Parathyroid adenoma (tissue), 2 donors: ENCODE results near the gene SPATA13.

ENCODE experiments used
- H2AFZ ChIP-seq: fragments of 300-600 bp; sonication (generic); one replicate; pipeline ENCODE4 v1.7.0; 2017; ENCODE audit warnings: antibody characterized with exemption, mild to moderate bottlenecking
- H3K27ac ChIP-seq: fragments of 300-600 bp; sonication (generic); one replicate; pipeline ENCODE4 v1.7.0; 2017
- H3K27me3 ChIP-seq: fragments of 300-600 bp; sonication (generic); one replicate; pipeline ENCODE4 v1.7.0; 2017; ENCODE audit warnings: low read length; ENCODE audit not compliant: control insufficient read depth, insufficient read depth
- H3K36me3 ChIP-seq: fragments of 300-600 bp; sonication (generic); one replicate; pipeline ENCODE4 v1.7.0; 2017; ENCODE audit warnings: low read length; ENCODE audit not compliant: control insufficient read depth, insufficient read depth
- H3K4me1 ChIP-seq: fragments of 300-600 bp; sonication (generic); one replicate; pipeline ENCODE4 v1.7.0; 2017; ENCODE audit warnings: control low read depth
- H3K4me2 ChIP-seq: fragments of 300-600 bp; sonication (generic); one replicate; pipeline ENCODE4 v1.7.0; 2017; ENCODE audit warnings: low read length
- H3K4me3 ChIP-seq: fragments of 300-600 bp; sonication (generic); one replicate; pipeline ENCODE4 v1.7.0; 2017; ENCODE audit warnings: low read depth, low read length
- H3K79me2 ChIP-seq: fragments of 300-600 bp; sonication (generic); one replicate; pipeline ENCODE4 v1.7.0; 2017; ENCODE audit warnings: control low read depth
- H3K9ac ChIP-seq: fragments of 300-600 bp; sonication (generic); one replicate; pipeline ENCODE4 v1.7.0; 2017; ENCODE audit warnings: mild to moderate bottlenecking
- H3K9me3 ChIP-seq: fragments of 300-600 bp; sonication (generic); one replicate; pipeline ENCODE4 v1.7.0; 2017; ENCODE audit warnings: low read length; ENCODE audit not compliant: control insufficient read depth
- CTCF ChIP-seq: fragments of 300-600 bp; sonication (generic); IDR thresholded peaks from one replicate; pipeline ENCODE4 v1.7.0; 2017; ENCODE audit warnings: antibody characterized with exemption, mild to moderate bottlenecking
- donor health status: primary hyperparathyroidism.

The SPATA13 gene

GRCh38 chr13:24184265-24184841 is 23.8 kb downstream of the SPATA13 start:
- TF ChIP-seq CTCF: no peak
- peak overlapping the region; percentile 64 for H3K27ac ChIP-seq
- H3K9me3 ChIP-seq: no peaks in the 10 kb centered on the region
- no peaks in the 10 kb centered on the region for H3K27me3 ChIP-seq
- H3K36me3 ChIP-seq: no peaks in the 10 kb centered on the region
- H2AFZ ChIP-seq: no peak overlapping the region
- no peak overlapping the region for H3K4me3 ChIP-seq
- H3K9ac ChIP-seq: no peak overlapping the region
- H3K79me2 ChIP-seq: no peaks in the 10 kb centered on the region
- peaks cover 12% of the 10 kb centered on the region for H3K4me1 ChIP-seq
- H3K4me2 ChIP-seq: peak overlapping the region; percentile 37

GRCh38 chr13:24184882-24185281 is 24.4 kb downstream of the SPATA13 start:
- Histone ChIP-seq H3K79me2 (no peaks in the 10 kb centered on the region), H3K9me3 (no peaks in the 10 kb centered on the region), H3K36me3 (no peaks in the 10 kb centered on the region), H3K27ac (no peak overlapping the region), H3K4me3 (no peak overlapping the region), H3K4me1 (peaks cover 12% of the 10 kb centered on the region), H3K27me3 (no peaks in the 10 kb centered on the region), H2AFZ (no peak overlapping the region), H3K9ac (no peak overlapping the region), H3K4me2 (no peak overlapping the region)
- no peak for TF ChIP-seq CTCF

GRCh38 chr13:24185591-24186232 is 25.2 kb downstream of the SPATA13 start:
- peaks cover 12% of the 10 kb centered on the region for H3K4me1 ChIP-seq
- H3K4me3 ChIP-seq: no peak overlapping the region
- TF ChIP-seq CTCF: no peak
- no peak overlapping the region for H2AFZ ChIP-seq
- no peaks in the 10 kb centered on the region for H3K36me3 ChIP-seq
- H3K79me2 ChIP-seq: no peaks in the 10 kb centered on the region
- no peaks in the 10 kb centered on the region for H3K9me3 ChIP-seq
- H3K4me2 ChIP-seq: no peak overlapping the region
- H3K27me3 ChIP-seq: no peaks in the 10 kb centered on the region
- H3K9ac ChIP-seq: no peak overlapping the region
- no peak overlapping the region for H3K27ac ChIP-seq

- H3K4me2 ChIP-seq: no peak overlapping the region
- no peak overlapping the region for H3K4me3 ChIP-seq
- peaks cover 8% of the 10 kb centered on the region for H3K4me1 ChIP-seq
- no peaks in the 10 kb centered on the region for H3K9me3 ChIP-seq
- no peak for TF ChIP-seq CTCF
- no peaks in the 10 kb centered on the region for H3K79me2 ChIP-seq
- H3K36me3 ChIP-seq: no peaks in the 10 kb centered on the region
- no peak overlapping the region for H3K9ac ChIP-seq
- H2AFZ ChIP-seq: no peak overlapping the region
- H3K27ac ChIP-seq: no peak overlapping the region
- no peaks in the 10 kb centered on the region for H3K27me3 ChIP-seq
Measured at GRCh38 chr13:24187185-24187584, 26.7 kb downstream of the SPATA13 start.
